ENCODE measurements around the gene ALKBH5. TPM values are rescaled to one million over a fixed set of nuclear protein-coding genes. Genes with fewer than 3 reads are reported as not detected.

Gene ALKBH5
- total RNA-seq, 1 donor from 2014 or later: 78.8 TPM

- H3K4me1 Mint-ChIP-seq: peaks cover 17% of the 10 kb centered on the region
- peaks cover 4% of the 10 kb centered on the region for H3K27me3 Mint-ChIP-seq (ENCODE audit: insufficient read depth, low read depth)
- H4K20me1 ChIP-seq (ENCODE audit: low read depth): no peaks in the 10 kb centered on the region
Measured at GRCh38 chr17:18139092-18139491, 44.5 kb upstream of the ALKBH5 start.

GRCh38 chr17:18139498-18139897 is 44.1 kb upstream of the ALKBH5 start:
- Histone ChIP-seq H3K4me2 (no peak overlapping the region), H3K27ac (no peak overlapping the region), H2AFZ (replicated peaks) (no peak overlapping the region), H3K9ac (no peak overlapping the region), H3K36me3 (no peaks in the 10 kb centered on the region), H3K4me1 (peaks cover 3% of the 10 kb centered on the region), H3F3A (ENCODE audit: low read depth) (no peaks in the 10 kb centered on the region), H4K20me1 (ENCODE audit: low read depth) (no peaks in the 10 kb centered on the region), H3K9me3 (ENCODE audit: low read depth) (no peaks in the 10 kb centered on the region), H3K27me3 (no peaks in the 10 kb centered on the region), H3K79me2 (ENCODE audit: low read depth) (no peaks in the 10 kb centered on the region), H3K4me3 (no peak overlapping the region)
- Mint-ChIP-seq H3K4me1 (peaks cover 17% of the 10 kb centered on the region), H3K36me3 (no peaks in the 10 kb centered on the region), H3K9me3 (no peaks in the 10 kb centered on the region), H3K27me3 (ENCODE audit: insufficient read depth, low read depth) (peaks cover 4% of the 10 kb centered on the region), H3K4me3 (no peak overlapping the region), H3K27ac (no peak overlapping the region)
- TF ChIP-seq EZH2phosphoT487 (IDR thresholded peaks at IDR 0.05): no peak
- no peak for TF ChIP-seq CTCF (IDR thresholded peaks at IDR 0.05)
- no peak for TF ChIP-seq EZH2 (IDR thresholded peaks at IDR 0.05)
- no peak for DNase-seq (ENCODE audit: low spot score)

More at GRCh38 chr17:18139092-18139491, 44.5 kb upstream of the ALKBH5 start:
- Histone ChIP-seq H3K9ac (no peak overlapping the region), H3K36me3 (no peaks in the 10 kb centered on the region), H3K79me2 (ENCODE audit: low read depth) (no peaks in the 10 kb centered on the region), H3K4me3 (no peak overlapping the region), H2AFZ (replicated peaks) (no peak overlapping the region), H3K4me1 (peaks cover 3% of the 10 kb centered on the region), H3F3A (ENCODE audit: low read depth) (no peaks in the 10 kb centered on the region), H3K27ac (no peak overlapping the region), H3K9me3 (ENCODE audit: low read depth) (no peaks in the 10 kb centered on the region), H3K27me3 (no peaks in the 10 kb centered on the region), H3K4me2 (no peak overlapping the region)
- Mint-ChIP-seq H3K9me3 (no peaks in the 10 kb centered on the region), H3K4me3 (no peak overlapping the region), H3K27ac (no peak overlapping the region), H3K36me3 (no peaks in the 10 kb centered on the region)
- no peak for TF ChIP-seq EZH2 (IDR thresholded peaks at IDR 0.05)
- TF ChIP-seq CTCF (IDR thresholded peaks at IDR 0.05): no peak
- no peak for TF ChIP-seq EZH2phosphoT487 (IDR thresholded peaks at IDR 0.05)
- DNase-seq (ENCODE audit: low spot score): no peak

GRCh38 chr17:18139949-18140348 is 43.7 kb upstream of the ALKBH5 start:
- no peak for TF ChIP-seq EZH2 (IDR thresholded peaks at IDR 0.05)
- peak; percentile 37 for TF ChIP-seq CTCF (IDR thresholded peaks at IDR 0.05)
- Mint-ChIP-seq H3K36me3 (no peaks in the 10 kb centered on the region), H3K27ac (no peak overlapping the region), H3K9me3 (no peaks in the 10 kb centered on the region), H3K4me3 (no peak overlapping the region), H3K27me3 (ENCODE audit: insufficient read depth, low read depth) (peaks cover 4% of the 10 kb centered on the region), H3K4me1 (peaks cover 17% of the 10 kb centered on the region)
- Histone ChIP-seq H3K9ac (no peak overlapping the region), H3K9me3 (ENCODE audit: low read depth) (no peaks in the 10 kb centered on the region), H3K27ac (no peak overlapping the region), H3K36me3 (no peaks in the 10 kb centered on the region), H3F3A (ENCODE audit: low read depth) (no peaks in the 10 kb centered on the region), H3K4me1 (peaks cover 3% of the 10 kb centered on the region), H3K79me2 (ENCODE audit: low read depth) (no peaks in the 10 kb centered on the region), H2AFZ (replicated peaks) (no peak overlapping the region), H3K4me2 (no peak overlapping the region), H4K20me1 (ENCODE audit: low read depth) (no peaks in the 10 kb centered on the region), H3K27me3 (no peaks in the 10 kb centered on the region), H3K4me3 (no peak overlapping the region)
- peak; percentile 32 for DNase-seq (ENCODE audit: low spot score)

Measured in neural progenitor cell (in vitro differentiated cells).